WTC11 (cell line): ENCODE data around the gene PARP2.

ENCODE experiments used
- CREB1 ChIP-seq: sonication (generic); formaldehyde crosslinking; IDR thresholded peaks from 2 replicates; pipeline ENCODE4 v1.8.0; 2023; ENCODE audit warnings: mild to moderate bottlenecking, missing genetic modification reagents
- CTCF ChIP-seq: fragments of 200-600 bp; IDR thresholded peaks from 2 replicates; pipeline ENCODE4 v1.8.0; 2022; ENCODE audit warnings: antibody characterized with exemption
- ELF4 ChIP-seq: sonication (generic); formaldehyde crosslinking; IDR thresholded peaks from 2 replicates; pipeline ENCODE4 v1.8.1; 2022; ENCODE audit warnings: low read depth, mild to moderate bottlenecking, moderate library complexity, missing genetic modification reagents
- FOXK1 ChIP-seq: sonication (generic); formaldehyde crosslinking; IDR thresholded peaks from 2 replicates; pipeline ENCODE4 v1.8.0; 2022; ENCODE audit warnings: mild to moderate bottlenecking, moderate library complexity, missing genetic modification reagents
- MAX ChIP-seq: sonication (generic); formaldehyde crosslinking; IDR thresholded peaks from 2 replicates; pipeline ENCODE4 v1.8.0; 2022; ENCODE audit warnings: mild to moderate bottlenecking, missing genetic modification reagents
- NR3C1 ChIP-seq: sonication (generic); formaldehyde crosslinking; conservative IDR thresholded peaks from 2 replicates; pipeline ENCODE4 v1.8.1; 2023; ENCODE audit warnings: low read depth, mild to moderate bottlenecking, missing genetic modification reagents

GRCh38 chr14:20384321-20384720 lies 40.9 kb downstream of the PARP2 start:
- no peak for TF ChIP-seq CTCF
- no peak for TF ChIP-seq CREB1
- no peak for TF ChIP-seq MAX (CRISPR knock-in tag)
- TF ChIP-seq ELF4 (CRISPR knock-in tag), result no peak
- no peak for TF ChIP-seq FOXK1 (CRISPR knock-in tag)
- TF ChIP-seq NR3C1 (CRISPR knock-in tag), result no peak
